Measurements from ENCODE around the gene MCM3.

The MCM3 gene

DNA sequence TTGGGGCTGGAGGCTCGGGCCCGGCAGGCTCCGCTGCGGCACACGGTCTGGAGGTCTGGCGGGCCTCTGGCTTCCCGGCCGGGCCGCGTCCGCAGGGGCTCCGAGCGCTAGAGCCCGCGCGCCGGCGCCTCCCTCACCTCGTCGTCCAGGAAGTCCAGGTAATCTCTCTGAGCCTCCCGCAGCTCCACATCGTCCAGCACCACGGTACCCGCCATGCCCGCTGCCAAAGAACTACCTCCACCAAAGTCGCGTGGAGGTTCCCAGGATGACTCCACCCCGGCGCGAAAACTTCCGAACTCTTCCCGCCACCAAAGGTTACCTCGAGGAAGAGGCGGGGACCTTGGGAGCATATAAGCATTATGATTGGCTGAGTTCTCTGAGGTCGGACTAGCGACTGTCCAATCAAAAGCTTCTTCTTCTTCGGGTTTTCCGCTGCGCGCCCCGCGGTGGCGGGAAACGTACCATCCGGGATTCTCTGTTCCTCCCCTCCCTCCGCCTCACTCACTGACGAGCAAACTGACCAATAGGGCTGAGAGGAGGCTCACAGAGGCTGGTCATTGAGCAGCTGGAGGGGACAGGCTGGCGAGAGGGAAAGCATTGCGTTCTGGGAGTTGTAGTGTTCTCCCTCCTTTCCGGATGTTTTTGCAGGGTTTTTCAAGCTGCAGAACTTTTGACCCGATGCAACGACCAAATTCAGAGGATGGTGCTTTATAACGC, at the start of gene MCM3:
MCM3 (minus strand) TSS at position 283 of the 717 bp plus-strand sequence; CDS start at position 215, 68 bp downstream.
- peak; percentile 75 to 89 for DNase-seq (ENCODE audit: low read depth in 2 of 2, low spot score in 1 of 2)

DNA sequence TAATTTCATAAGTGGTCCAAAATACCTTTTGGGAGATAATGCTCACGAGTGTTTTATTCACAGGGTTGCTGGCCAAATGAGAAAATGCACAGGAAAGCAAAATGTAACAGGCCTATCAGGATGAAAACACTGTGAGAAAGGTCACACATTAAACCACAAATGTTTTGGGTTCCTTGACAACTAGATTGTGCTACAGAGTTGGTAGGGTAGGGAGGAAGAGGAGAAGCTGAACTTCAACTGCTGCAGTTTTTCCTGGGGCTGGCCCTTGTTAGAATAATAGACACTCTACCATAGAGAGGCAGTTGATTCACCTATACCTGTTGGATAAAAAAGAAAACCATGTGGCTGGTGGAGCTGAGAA, 49.3 kb upstream of the MCM3 start:
- no peak for DNase-seq (ENCODE audit: low read depth in 2 of 2, low spot score in 1 of 2)

DNA sequence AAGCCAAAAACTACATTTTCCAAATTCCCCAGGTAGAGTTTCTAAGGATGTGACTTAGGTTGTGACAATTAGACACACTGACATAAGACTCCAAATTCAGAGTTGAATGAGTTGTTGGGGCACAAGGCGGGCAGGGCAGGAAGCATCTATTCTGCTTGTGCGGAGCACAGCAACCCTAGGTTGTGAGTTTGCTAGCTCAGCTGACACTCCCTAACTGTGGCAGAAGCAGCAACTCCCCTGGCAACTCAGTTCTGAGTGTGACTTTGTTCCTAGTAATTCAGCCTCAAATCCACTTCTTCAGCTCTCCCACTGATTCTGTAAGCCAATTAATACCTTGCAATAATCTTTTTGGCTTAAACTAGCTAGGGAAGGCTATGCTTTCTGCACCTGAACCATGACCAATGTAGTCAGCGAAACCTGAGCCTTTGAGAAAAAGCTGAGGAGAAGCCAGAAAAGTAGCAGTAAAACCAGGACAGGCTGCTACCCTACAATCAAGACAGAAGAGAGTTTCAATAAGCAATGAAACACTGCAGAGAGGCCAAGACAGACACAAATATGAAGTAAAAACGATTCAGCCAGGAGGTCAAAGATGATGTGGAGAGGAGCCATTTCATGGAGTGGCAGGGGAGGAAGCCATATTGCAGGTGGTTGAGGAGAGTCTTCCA, 47.4 kb upstream of the MCM3 start:
- DNase-seq (ENCODE audit: low read depth in 2 of 2, low spot score in 1 of 2), result no peak

DNA sequence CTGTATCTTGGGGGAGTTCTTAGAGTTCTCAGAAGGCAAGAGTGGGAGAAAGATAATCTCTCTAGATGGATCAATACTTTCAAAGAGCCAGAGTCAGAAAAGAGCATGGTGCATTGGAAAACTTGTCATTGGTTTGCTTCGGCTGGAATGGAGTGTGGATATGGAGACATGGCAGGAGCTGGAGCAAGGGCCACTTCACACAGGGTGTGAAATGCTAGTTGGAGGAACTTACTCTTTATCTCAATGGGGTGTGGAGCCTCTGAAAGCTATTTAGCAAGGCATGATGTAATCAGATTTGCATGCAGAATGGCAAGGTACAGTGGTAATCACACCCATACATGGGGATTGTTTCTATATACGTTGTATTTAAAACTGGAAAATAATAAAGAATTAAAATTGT, 45.9 kb upstream of the MCM3 start:
- no peak for DNase-seq (ENCODE audit: low read depth in 2 of 2, low spot score in 1 of 2)

DNA sequence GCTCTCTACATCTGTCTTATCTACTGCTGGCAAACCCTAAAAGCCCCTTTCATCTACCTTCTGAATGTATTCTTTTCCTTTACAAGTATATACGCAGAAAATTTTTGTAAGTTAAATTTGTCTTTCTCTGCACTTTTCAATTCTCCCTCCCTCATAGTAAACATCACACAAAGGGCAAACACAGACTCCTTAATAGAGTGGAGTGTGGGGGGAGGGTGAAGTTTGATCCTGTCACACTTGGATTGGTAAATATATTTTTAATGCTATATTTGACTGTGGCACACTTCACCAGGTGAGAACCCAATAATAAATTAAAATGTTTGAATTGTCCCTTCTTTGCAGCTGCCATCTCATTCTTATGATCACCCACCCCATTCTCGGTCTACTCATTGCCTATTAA, 44.2 kb upstream of the MCM3 start:
- no peak for DNase-seq (ENCODE audit: low read depth in 2 of 2, low spot score in 1 of 2)

DNA sequence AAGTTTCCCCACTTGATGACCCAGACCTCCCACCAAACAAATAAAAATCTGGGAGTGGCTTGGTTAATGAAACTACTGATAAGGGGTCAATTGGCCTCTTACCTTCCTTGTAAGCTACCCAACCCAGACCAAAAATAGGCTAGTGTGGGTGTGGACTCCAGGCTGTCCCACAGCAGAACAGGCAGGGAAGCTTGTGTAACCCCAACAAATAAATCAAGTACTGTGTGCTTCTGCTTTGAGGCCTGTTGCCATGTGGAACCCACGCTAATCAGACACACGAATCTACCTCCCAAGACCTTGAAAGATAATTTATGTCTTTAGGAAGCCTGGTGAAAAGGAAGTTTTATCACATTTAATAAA, 43.7 kb upstream of the MCM3 start:
- DNase-seq (ENCODE audit: low read depth in 2 of 2, low spot score in 1 of 2), result no peak

DNA sequence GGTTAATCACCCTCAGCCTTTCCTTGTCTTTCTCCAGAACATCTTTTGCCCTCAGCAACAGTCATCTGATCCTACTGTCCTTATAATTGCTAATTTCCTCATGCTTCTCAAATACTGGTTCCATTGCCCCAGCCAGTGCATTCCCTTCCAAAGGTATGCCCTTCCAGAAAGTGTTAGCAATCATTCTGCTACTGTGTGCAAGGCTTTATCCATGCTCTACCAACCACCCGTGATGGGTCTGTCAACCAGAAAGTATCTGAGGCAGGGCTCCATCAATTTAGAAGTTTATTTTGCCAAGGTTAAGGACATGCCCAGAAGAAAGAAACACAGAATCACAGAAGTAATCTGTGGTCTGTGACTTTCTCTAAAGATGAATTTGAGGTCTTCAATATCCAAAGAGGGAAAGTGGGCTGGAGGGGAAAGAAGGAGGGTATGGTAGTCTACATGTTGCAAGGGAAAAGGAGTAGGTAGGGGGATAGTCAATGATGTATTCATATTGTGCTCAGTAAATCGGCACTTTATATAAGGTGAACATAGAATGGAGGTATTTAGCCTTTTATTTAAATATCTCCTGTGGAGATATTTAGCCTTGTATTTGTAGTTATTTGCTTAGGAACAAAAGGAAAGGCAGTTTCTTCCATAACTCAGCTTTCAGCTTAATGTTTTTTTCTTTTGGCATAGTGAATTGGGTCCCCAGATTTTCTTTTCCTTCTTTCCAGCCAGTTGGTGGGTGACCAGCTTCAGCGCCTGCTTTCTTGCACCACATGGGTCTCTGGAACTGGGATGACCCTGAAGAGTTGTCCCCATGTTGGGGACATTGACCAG, 42.2 kb upstream of the MCM3 start:
- no peak for DNase-seq (ENCODE audit: low read depth in 2 of 2, low spot score in 1 of 2)

DNA sequence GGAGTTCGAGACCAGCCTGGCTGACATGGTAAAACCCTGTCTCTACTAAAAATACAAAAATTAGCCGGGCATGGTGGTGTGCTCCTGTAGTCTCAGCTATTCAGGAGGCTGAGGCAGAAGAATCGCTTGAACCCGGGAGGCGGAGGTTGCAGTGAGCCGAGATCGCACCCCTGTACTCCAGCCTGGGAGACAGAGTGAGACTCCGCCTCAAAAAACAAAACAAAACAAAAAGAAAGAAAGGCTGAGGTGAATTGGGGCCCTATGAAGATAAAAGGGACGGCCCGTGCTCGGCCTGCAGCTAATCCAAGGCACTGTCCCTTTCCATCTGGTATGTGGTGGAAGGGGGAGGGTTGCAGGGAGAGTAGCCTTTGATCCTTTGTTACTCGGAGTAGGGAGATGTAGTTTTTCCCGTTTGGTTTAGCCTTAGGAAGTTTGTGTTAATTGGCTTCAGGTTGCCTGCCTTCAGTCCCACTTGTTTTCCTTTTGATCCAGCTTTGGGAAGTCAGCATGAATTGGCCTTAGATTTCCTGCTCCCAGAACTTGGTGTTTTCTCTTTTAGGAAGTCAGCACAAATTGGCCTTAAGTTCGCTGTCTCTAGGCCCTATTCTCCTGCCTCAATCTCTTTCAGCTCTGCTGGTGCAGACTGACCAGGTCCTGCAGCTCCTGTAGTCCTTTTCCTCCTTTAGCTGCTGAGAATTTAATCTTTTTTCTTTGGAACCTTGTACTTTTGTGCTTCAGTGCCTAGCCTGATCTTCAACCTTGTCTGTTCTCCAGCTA, 41.3 kb upstream of the MCM3 start:
- no peak for DNase-seq (ENCODE audit: low read depth in 2 of 2, low spot score in 1 of 2)

DNA sequence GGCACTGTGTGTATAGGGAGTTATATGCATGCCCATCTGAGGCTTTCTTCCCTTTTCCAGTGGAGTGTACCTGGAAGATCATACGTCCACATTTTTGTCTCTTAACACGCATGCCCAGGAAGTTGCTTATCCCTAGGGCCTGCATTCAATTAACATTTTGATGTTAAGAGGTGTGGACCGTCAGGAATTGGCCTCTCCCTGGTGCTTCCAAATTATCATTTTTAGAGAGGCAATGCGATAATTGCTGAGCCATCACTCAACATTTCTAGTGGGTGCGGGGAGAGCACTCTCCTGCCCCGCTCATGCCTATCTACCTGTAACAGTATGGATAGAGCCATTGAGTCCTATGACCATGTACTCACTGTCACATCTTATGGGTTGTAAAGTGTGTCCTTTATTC, 39.6 kb upstream of the MCM3 start:
- DNase-seq (ENCODE audit: low read depth in 2 of 2, low spot score in 1 of 2), result no peak

DNA sequence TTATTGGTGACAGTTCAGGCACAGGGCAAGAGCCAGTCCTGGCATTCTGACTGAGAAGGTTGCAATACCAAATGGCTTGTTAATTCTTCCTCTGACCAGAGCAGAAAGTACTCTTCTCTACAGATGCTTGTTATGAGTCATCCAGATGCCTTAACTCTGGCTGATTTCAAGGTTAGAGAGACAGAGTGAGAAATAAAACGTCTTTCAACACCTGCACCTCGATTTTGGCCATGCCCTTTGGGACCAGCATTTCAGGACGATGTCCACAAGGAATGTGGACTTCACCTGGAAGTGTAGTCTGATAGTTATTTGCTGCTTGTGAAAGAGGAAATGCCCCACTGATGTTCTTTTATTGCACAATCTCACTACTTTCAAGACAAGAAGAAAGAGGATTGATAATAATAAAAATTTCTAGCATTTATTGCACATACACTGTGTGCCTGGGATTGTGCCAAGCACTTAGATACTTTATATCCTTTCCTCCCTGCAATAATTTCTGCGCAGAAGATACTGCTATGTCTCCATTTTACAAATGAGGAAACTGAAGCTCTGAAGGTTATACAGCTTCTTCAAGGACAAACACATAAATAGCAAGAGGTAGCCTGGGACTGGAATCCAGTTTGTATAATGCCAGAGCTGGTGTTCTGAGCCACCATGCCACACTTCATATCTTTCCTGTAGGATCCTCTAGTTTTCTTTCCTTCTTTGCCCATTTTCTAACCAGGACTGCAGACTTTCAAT, 33.5 kb upstream of the MCM3 start:
- DNase-seq (ENCODE audit: low read depth in 2 of 2, low spot score in 1 of 2), result no peak

DNA sequence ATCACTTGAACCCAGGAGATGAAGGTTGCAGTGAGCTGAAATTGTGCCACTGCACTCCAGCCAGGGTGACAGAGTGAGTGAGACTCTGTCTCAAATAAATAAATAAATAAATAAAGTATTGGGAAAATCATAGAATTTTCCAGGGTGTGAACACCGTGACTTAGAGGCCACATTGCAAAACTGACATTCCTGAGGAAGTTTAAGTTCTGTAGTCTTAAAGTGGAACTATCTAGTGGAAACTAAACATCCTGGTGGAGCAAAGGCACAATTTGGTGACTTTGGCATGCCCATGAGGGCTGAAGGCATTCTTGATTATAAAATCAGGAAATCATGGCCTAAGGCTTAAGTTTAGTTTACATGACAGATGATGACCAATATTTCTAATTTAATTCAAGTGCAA, 32.7 kb upstream of the MCM3 start:
- no peak for DNase-seq (ENCODE audit: low read depth in 2 of 2, low spot score in 1 of 2)

DNA sequence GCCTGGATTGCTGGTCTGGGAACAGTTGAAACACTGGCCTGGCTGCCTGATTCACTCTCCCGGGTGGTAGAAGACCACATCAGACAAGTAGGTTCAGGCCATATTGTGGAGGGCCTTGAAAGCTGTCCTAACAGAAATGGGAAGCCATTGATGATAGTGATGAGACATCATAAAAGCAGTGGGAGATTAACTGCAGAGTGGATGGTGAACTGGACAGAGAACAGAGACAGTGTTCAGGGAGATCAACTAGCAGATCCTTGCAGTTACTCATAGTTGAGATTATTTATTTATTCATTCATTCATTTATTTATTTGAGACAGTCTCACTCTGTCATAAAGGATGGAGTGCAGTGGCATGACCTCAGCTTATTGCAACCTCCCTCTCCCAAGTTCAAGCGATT, 30.2 kb upstream of the MCM3 start:
- DNase-seq (ENCODE audit: low read depth in 2 of 2, low spot score in 1 of 2), result no peak

DNA sequence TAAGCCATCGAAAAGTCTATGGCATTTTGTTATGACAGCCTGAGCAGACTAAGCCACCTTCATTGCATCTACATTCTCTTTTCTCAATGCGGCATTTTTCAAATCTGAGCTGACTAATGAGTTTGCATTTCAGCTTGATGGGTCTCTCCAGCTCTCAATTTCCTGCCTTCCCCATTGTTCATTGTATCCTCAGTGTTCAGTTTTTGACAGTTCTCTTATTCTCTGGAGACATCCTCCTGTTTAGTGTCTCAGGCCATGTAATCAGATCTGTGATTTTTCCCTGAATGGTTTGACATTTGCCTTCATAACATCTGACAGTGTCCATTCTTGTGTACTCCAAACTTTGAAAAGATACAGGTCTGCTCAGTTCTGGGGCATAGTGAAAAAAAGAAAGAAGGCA, 27.9 kb upstream of the MCM3 start:
- DNase-seq (ENCODE audit: low read depth in 2 of 2, low spot score in 1 of 2), result no peak

DNA sequence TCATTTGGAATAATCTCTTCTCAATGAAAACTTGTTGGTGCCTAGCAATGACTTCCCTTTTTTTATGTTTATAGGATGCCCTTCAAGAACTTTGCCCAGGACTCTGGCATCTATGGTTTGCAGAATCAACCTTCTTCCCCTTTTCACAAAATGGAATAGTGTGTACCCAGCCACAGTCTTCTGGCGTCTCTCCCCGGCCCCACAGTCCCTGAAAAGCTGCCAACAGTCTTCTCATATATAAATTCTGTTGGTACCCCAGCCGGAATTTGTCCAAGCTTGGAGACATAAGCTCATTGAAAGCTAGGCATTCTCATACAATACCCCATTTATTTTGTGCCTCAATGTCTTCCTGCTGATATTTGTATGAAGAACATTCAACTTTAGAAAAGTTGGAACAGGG, 26.4 kb upstream of the MCM3 start:
- DNase-seq (ENCODE audit: low read depth in 2 of 2, low spot score in 1 of 2), result no peak

DNA sequence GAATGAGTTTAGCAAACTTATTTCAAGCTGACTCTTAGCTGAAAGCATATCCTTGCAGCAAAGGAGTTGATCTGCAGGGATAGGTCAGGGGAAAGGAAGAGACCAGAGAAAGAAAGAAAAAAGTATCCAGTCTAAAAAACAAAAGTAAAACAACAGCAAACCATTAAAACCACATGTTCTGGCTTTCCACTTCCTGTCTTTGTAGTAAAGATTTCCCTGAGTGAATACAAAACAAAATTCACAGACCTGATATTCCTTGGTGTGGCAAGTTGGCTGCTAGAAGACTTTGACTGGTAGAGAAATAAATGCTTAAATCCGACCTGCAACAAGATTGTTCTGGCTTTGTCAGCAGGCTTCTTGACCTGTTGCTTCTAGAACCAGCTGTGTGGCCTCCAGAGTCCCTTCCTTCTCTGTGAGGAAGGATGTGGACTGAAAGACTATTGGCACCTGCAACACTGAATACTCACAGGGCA, 23.4 kb upstream of the MCM3 start:
- DNase-seq (ENCODE audit: low read depth in 2 of 2, low spot score in 1 of 2), result no peak

DNA sequence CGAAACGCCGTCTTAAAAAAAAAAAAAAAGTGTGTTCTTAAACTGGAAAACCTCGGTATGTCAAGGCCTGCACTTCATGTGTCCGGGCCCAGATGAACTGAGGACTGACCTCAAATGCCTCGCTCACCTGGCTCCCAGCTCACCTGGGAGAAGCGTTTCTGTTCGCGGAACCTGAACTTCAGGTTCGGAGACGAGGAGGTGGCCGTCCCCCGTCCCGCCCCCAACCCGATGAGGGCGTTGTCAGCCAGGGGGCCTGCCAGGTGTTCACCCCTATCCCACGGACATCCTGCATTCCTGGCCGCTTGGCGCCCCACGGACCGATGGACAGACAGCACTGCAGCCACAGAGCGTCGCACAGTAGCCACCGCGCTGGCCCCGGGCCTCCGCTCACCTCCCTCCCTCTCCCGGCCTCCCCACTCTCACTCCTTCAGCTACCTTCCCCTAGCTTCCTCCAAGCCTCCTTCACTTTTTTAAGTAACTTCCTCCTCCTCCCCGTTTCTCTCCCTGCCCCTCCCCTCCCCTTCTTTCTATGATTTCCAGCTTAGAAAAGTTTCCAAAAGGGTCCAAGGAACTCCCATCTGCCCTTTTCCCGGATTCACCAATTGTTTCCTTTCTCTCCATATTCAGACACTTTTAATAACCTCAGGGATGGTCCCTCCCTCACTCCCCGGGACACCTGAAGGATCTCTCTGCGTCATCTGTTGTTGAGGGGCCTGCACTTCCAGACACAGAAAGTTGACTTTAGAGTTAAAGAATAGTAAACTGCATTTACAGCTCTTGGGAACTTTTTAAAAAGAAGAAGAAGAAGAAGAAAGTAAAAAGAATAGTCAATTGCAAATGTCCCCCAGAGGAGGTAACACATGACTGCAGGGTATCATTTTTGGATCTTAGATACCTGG, 22.7 kb upstream of the MCM3 start:
- DNase-seq (ENCODE audit: low read depth in 2 of 2, low spot score in 1 of 2), result no peak

DNA sequence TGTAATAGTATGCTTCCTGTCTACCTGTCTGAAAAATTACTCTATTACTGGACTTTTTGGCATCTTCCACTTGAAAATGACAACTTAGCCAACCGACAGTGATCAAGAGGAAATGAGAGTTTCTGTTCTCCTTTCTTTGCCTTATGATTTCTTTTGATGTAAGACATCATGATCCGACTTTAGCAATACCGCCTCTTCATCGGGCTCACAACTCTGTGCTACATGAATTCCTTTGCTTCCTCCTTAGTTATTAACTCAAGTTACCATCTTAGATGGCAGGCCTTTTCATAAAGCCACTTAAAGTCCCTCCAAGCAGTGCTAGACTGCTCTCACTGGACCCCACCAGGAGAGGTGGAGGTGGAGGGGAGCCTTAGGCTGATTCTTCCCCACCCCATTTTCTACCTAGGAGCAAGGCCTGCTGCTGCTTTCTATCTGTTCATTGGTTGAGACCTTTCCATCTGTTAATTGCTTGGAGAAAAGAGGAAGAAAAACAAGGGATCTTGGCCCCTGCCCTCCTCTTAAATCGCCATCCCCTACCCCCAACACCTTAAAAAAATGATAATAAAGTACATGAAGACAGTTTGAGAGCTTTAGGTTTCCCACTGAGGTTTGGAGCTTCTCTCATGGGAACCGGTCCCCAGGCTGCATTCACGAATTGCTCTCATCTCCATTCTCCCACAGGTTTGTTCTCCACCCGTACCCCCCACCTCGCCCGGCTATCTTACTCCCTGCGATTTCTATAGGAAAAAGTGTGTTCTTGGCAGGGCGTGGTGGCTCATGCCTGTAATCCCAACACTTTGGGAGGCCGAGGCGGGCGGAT, 21.6 kb upstream of the MCM3 start:
- no peak for DNase-seq (ENCODE audit: low read depth in 2 of 2, low spot score in 1 of 2)

DNA sequence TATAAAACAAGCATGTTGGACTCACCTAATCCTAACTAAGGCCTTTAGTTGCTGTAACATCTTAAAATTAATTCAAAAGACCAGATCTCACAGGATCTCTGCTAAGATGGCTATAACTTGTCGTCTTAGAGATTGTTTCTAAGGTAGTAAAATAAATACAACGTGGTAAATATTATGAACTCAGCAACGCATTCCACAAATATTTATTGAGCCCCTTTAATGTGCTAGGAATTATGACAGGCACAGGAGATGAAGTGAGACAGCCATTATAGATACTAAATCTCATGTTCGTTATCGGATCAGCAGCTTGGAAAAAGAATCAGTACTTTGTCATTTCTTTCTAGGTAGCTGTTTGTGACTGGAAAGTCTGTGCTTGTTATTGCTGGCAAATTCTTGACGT, 20.9 kb upstream of the MCM3 start:
- DNase-seq (ENCODE audit: low read depth in 2 of 2, low spot score in 1 of 2), result no peak

DNA sequence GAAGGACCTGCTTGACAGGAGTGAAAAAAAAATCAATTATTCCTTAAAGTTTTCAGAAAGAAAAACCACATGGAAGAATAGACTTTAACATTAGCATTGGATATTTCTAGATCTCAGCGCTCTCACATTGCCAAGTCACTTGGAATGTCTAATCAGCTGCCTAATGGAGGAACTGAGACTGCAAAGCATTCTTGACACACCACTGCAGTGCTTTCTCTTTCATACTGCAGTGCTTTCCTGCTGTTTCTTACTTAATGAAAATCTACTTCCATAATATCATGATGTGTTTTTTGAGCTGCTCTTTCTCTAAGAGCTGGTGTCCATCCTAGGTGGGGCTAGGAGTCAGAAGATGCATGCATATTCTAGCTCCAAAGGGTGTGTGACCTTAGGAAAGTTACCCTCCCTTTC, 20.4 kb upstream of the MCM3 start:
- DNase-seq (ENCODE audit: low read depth in 2 of 2, low spot score in 1 of 2), result no peak
